ENCODE data around the gene PLEKHA7. TPM values are rescaled to one million over a fixed set of nuclear protein-coding genes. Genes with fewer than 3 reads are reported as not detected.

PLEKHA7 gene
- total RNA-seq, 2 donors from 2014 or later: 10.8 to 17.6 TPM

DNA sequence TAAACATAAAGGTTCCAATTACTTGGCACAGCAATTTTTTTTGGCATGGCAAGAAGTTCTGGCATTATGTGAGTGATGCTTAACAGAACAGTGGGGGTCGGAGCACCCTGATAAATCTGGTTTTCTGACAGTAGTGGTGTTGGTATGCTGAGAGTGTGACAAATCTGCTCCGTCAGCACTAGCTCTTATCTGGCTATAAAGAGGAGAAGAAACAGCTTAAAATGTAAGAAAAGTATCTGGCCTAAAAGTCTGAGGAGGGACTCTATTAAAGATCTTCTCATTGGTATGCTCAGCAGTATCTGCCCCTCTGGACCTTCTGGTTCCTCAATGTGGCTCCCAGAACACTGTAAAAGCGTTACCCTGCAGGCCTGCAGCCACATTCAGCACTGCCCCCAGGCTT lies 137.4 kb downstream of the PLEKHA7 start:
- Histone ChIP-seq H3K4me3 (no peak overlapping the region), H3K36me3 (no peaks in the 10 kb centered on the region), H3K9me3 (no peaks in the 10 kb centered on the region), H3K4me1 (ENCODE audit: control insufficient read depth in 1 of 2, low read depth in 2 of 2) (peaks cover 0 to 3% of the 10 kb centered on the region in 2 donors), H3K27me3 (replicated peaks; ENCODE audit: insufficient read depth) (no peaks in the 10 kb centered on the region), H3K27ac (no peak overlapping the region)
- ATAC-seq (ENCODE audit: insufficient number of reproducible peaks, low FRiP score, low read depth): no peak
- DNase-seq (ENCODE audit: low spot score): no peak
- TF ChIP-seq CTCF (IDR thresholded peaks at IDR 0.05): no peak

GRCh38 chr11:16876053-16876752 lies 138.0 kb downstream of the PLEKHA7 start:
- Histone ChIP-seq H3K4me1 (ENCODE audit: control insufficient read depth in 1 of 2, low read depth in 2 of 2) (no peaks in the 10 kb centered on the region), H3K4me3 (no peak overlapping the region), H3K9me3 (no peaks in the 10 kb centered on the region), H3K27me3 (replicated peaks; ENCODE audit: insufficient read depth) (no peaks in the 10 kb centered on the region), H3K36me3 (no peaks in the 10 kb centered on the region), H3K27ac (no peak overlapping the region)
- no peak for DNase-seq (ENCODE audit: low spot score)
- TF ChIP-seq CTCF (IDR thresholded peaks at IDR 0.05): no peak
- no peak for ATAC-seq (ENCODE audit: insufficient number of reproducible peaks, low FRiP score, low read depth)

DNA sequence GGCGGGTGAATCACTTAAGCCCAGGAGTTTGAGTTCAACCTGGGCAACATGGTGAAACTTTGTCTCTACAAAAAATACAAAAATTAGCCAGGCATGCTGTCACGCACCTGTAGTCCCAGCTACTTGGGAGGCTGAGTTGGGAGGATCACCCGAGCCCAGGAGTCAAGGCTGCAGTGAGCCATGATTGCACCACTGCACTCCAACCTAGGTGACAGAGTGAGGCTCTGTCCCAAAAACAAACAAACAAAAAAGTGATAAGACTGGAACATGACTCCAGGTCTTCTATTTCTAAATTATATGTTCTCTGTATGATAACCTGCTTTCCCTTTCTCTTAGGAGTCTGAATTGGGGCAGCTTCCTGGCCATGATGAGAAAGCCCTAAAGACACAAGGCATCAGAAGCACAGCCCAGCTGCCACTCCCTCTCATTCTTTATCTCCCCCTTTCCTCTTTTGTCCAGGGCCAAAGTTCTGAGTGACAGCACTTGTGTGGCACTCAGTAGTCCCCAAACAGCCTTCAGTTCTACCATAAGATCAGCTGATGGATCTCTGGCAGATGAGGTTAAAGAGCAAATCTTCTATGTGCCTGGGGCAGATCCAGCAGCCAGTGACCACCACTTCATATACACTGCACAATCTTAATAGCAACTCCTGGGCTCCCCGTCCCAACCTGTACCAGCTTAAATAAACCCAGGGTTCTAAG lies 139.8 kb downstream of the PLEKHA7 start:
- no peak for ATAC-seq (ENCODE audit: insufficient number of reproducible peaks, low FRiP score, low read depth)
- H3K9me3 ChIP-seq: no peaks in the 10 kb centered on the region
- H3K4me1 ChIP-seq (ENCODE audit: control insufficient read depth in 1 of 2, low read depth in 2 of 2): no peaks in the 10 kb centered on the region
- no peaks in the 10 kb centered on the region for H3K36me3 ChIP-seq
- no peak for TF ChIP-seq CTCF (IDR thresholded peaks at IDR 0.05)
- H3K4me3 ChIP-seq: no peak overlapping the region
- H3K27me3 ChIP-seq (replicated peaks; ENCODE audit: insufficient read depth): no peaks in the 10 kb centered on the region
- no peak for DNase-seq (ENCODE audit: low spot score)
- no peak overlapping the region for H3K27ac ChIP-seq

GRCh38 chr11:16873289-16873688 lies 140.9 kb downstream of the PLEKHA7 start:
- Histone ChIP-seq H3K4me3 (no peak overlapping the region), H3K4me1 (ENCODE audit: control insufficient read depth in 1 of 2, low read depth in 2 of 2) (no peaks in the 10 kb centered on the region), H3K36me3 (no peaks in the 10 kb centered on the region), H3K27ac (no peak overlapping the region), H3K9me3 (no peaks in the 10 kb centered on the region), H3K27me3 (replicated peaks; ENCODE audit: insufficient read depth) (no peaks in the 10 kb centered on the region)
- DNase-seq (ENCODE audit: low spot score) (no peak), ATAC-seq (ENCODE audit: insufficient number of reproducible peaks, low FRiP score, low read depth) (no peak)
- TF ChIP-seq CTCF (IDR thresholded peaks at IDR 0.05): no peak

- H3K36me3 ChIP-seq: no peaks in the 10 kb centered on the region
- H3K27me3 ChIP-seq (replicated peaks; ENCODE audit: insufficient read depth): no peaks in the 10 kb centered on the region
- DNase-seq (ENCODE audit: low spot score): no peak
- no peaks in the 10 kb centered on the region for H3K4me1 ChIP-seq (ENCODE audit: control insufficient read depth in 1 of 2, low read depth in 2 of 2)
- TF ChIP-seq CTCF (IDR thresholded peaks at IDR 0.05): no peak
- H3K9me3 ChIP-seq: no peaks in the 10 kb centered on the region
- no peak overlapping the region for H3K4me3 ChIP-seq
- no peak overlapping the region for H3K27ac ChIP-seq
- no peak for ATAC-seq (ENCODE audit: insufficient number of reproducible peaks, low FRiP score, low read depth)
Measured at GRCh38 chr11:16871368-16871767, 142.8 kb downstream of the PLEKHA7 start.
